GM12872 (cell line): ENCODE measurements around the gene RPL3.
A peak's percentile ranks its signal among the peaks of the same experiment; 100 is the strongest.

Experiments
- TF ChIP-seq, protein P1 (sequence below): IDR thresholded peaks from 3 replicates; pipeline ENCODE4 v1.5.1; 2011; ENCODE audit warnings: low read depth, mild to moderate bottlenecking, low read length, moderate library complexity; ENCODE audit not compliant: insufficient read depth

The RPL3 gene

DNA sequence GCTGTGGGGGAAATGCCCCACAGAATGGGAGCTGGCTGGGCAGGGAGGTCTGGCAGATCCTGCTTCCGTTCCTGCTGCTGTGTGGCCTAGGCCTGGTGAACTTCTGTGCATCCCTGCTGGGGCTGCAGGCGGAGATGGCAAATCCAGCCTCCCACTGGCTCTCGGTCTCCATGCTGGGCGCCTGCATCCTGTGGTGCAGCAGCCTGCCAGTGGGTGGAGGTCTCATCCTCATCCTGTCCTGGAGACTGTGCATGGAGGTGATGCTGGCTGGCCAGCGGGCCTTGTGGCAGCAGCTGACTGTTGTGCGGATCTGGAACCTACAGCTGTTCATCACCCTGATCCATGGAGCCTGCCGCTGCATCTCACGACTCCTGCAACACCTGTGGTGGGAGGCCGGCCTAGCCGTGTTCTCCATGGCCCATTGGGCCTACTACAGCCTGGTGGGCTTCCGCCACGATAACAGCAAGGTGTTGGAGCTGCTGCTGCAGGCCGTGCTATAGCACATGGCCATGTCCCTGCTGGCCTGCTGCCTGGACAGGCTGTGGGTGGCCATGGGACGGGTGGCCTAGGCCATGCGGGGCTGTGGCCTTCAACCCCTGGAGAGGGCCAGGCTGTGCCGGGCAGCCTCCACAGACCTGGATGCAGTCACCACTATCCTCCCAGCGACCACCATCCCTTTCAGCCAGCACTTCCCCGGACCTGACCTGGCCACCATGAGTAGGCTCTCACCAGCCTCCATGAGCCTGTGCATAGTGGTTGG lies 8.8 kb upstream of the RPL3 start:
- TF ChIP-seq, protein P1, sequence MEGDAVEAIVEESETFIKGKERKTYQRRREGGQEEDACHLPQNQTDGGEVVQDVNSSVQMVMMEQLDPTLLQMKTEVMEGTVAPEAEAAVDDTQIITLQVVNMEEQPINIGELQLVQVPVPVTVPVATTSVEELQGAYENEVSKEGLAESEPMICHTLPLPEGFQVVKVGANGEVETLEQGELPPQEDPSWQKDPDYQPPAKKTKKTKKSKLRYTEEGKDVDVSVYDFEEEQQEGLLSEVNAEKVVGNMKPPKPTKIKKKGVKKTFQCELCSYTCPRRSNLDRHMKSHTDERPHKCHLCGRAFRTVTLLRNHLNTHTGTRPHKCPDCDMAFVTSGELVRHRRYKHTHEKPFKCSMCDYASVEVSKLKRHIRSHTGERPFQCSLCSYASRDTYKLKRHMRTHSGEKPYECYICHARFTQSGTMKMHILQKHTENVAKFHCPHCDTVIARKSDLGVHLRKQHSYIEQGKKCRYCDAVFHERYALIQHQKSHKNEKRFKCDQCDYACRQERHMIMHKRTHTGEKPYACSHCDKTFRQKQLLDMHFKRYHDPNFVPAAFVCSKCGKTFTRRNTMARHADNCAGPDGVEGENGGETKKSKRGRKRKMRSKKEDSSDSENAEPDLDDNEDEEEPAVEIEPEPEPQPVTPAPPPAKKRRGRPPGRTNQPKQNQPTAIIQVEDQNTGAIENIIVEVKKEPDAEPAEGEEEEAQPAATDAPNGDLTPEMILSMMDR: no peak

DNA sequence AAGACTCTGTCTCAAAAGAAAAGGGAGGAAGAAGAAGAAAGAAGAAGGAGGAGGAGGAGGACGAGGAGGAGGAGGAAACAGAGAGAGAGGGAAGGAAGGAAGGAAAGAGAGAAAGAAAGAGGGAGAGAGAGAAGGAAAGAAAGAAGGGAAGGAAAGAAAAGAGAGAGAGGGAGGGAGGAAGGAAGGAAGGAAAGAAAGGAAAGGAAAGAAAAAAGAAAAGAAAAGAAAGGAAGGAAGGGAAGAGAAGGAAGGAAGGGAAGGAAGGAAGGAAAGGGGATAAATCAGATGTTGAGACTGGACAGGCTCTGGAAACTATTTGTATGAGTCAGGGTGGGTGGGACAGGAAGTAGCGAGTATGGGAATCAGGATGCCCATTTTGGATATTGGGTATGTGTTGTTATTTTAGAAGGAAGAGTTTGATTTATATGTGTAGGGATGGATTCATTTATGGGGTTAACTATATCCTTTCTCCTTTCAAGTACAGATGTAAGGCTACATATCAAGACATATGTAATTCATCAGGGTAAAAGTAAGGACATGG lies 6.0 kb upstream of the RPL3 start:
- TF ChIP-seq, protein P1: no peak

DNA sequence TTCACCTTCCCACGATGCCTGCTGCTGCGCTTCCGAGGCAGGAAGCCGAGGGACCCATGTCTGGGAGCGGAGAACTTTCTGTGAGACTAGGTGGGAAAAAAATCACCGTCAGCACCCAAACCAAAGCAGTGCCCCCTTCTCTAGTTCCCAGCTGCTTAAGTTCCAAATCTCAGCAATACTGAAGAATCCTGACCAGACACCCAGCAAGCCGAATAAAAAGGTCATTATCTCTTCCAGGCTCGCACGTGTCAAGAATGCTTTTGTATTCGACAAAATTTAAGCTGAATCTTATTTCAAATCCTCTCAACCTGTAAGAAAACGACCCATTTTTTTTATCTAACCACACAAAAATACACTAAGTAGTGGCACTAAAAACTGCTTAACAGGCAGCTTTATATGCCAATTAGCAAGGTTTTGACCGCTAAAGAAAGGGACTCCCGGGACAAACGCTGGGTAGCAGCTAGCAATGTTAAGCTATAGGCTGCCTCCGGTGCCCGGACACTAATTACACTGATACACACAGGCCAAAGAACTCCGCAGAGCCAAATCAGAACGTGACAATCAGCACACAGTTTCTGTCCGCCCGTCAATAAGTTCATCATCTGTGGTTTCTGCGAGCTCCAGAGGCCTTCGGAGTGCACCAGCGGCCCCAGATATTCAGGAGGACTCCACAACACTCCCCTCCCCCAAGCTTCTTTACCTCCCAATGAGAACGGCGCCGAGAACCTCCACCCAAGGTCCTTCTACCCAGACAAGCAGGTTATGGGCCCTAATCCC lies 728 bp downstream of the RPL3 start:
- TF ChIP-seq, protein P1: no peak

DNA sequence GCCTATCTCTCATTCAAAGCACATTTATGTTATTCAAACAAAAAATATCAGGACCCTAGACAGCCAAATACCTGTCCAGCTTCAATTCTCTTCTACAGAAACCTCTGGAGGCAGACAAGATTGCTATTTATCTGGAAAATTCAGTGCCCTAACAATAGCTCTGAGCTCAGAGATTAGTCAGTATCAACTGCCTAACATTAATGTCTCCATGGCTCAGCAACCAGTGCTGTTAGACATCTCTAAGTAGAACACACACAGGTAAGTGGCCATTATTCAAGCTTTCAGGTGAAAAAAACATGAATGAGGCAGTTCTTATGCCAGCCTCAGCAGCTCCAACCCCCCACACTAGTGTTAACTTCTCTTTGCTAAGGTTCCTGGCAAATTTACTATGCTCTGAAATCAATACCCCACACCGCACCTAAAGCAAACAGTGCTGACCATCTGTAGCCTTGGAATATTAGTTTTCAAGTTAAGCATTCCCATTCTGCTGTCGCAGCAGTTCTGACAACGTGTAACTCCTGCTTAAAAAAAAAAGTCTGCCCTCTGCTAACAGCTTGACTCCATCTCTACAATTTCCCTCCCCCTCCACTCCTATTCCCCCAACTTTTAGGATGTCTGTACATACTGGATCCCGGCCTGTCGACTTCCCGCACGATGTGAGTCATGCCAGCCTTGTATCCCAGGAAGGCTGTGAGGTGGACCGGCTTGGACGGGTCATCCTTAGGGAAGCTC lies 1.5 kb downstream of the RPL3 start:
- TF ChIP-seq, protein P1: no peak

DNA sequence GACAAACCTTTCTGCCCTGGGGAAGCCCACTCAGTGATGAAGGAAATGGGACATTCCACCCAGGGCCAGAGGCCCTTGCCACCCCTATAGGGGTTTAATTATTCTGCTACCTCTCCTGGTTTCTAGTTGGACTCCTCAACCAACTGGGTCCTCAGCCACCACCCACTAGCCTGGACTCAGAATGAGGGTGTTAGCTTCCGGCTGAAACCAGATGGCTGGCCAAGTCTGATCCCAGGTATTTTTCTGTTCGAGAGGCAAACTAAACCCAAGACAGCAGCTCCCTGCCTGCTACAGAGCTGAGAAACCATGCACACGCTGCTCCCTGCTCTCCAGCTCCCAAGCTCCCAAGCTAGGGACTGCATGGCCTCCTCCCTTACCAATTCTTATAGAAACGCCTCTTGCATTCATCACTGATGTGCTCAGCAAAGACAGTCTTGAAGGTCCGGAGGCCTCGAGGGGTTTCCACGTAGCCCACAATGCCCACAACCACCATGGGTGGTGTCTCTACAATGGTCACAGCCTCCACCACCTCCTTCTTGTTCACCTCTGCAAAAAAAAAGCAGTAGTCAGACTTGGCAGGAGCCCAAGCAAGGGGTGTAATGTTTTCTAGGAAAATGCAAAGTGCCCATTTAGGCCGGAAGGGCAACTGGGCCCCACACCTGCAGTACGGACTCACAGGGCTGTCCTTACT lies 2.2 kb downstream of the RPL3 start:
- TF ChIP-seq, protein P1: no peak

DNA sequence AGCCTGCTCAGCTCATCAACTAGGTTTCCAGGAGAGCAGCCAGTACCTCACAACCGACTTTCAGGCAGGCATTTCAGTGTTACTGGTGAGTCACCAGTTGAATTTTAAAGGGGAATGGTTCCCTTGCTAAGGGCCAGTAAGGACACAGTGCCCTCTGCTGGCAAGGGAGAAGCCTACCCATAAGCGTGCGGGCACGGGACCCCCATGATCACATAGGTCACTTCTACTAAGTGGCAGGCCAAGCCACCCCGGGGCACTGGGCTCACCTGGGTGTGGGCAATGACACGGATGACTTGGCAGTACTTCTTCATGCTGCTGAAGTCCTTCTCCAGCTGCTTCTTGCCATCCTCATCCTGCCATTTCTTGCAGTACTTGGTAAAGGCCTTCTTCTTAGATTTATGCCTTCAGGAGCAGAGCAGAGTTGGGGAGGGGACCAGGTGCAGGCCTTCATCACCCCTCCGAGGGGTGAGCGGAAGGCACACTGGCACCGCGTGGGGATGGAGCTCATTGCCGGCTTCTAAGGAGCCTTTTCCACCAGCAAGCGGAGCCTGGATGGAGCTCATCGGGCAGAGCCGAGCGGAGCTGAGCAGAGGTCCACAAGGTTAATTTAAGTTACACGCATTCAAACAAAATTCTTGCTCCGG lies 2.9 kb downstream of the RPL3 start:
- TF ChIP-seq, protein P1: peak; percentile 88
